NT2/D1 (cell line): ENCODE results near the gene EMC8.

Experiments used
- DNase-seq: peaks from one replicate; pipeline ENCODE4 v3.0.0-alpha.2; 2011; ENCODE audit warnings: low read depth, low spot score
- H3K27me3 ChIP-seq: 2 replicates; pipeline ENCODE4 v1.6.0; 2011; ENCODE audit warnings: mild to moderate bottlenecking; ENCODE audit not compliant: insufficient read length, insufficient read depth
- H3K36me3 ChIP-seq: 2 replicates; pipeline ENCODE4 v1.6.1; 2011; ENCODE audit warnings: mild to moderate bottlenecking, low read length, mixed read lengths; ENCODE audit not compliant: insufficient read depth, insufficient read length
- H3K4me1 ChIP-seq: 2 replicates; pipeline ENCODE4 v1.5.1; 2011; ENCODE audit not compliant: insufficient read depth, insufficient read length
- H3K4me3 ChIP-seq: 2 replicates; pipeline ENCODE4 v1.5.1; 2011; ENCODE audit warnings: low read depth; ENCODE audit not compliant: insufficient read length
- H3K9ac ChIP-seq: 2 replicates; pipeline ENCODE4 v1.6.0; 2011; ENCODE audit warnings: low read depth; ENCODE audit not compliant: insufficient read length
- H3K9me3 ChIP-seq: 2 replicates; pipeline ENCODE4 v1.5.1; 2011; ENCODE audit warnings: mild to moderate bottlenecking, low read length; ENCODE audit not compliant: insufficient read depth
- SUZ12 ChIP-seq: IDR thresholded peaks from 2 replicates; pipeline ENCODE4 v1.6.1; 2011; ENCODE audit not compliant: insufficient read length, insufficient read depth; ENCODE audit errors: extremely low read depth
- YY1 ChIP-seq: IDR thresholded peaks from 2 replicates; pipeline ENCODE4 v1.6.1; 2011; ENCODE audit not compliant: insufficient read length, insufficient read depth
- ZNF274 ChIP-seq: IDR thresholded peaks from 2 replicates; pipeline ENCODE4 v1.6.1; 2011; ENCODE audit warnings: mild to moderate bottlenecking, low read depth, low read length

Gene EMC8

GRCh38 chr16:85762970-85763369 lies 36.4 kb downstream of the EMC8 start:
- Histone ChIP-seq H3K4me1 (peaks cover 23% of the 10 kb centered on the region), H3K36me3 (no peaks in the 10 kb centered on the region), H3K4me3 (no peak overlapping the region), H3K9ac (no peak overlapping the region), H3K9me3 (no peaks in the 10 kb centered on the region), H3K27me3 (no peaks in the 10 kb centered on the region)
- TF ChIP-seq YY1: no peak
- TF ChIP-seq ZNF274: no peak
- TF ChIP-seq SUZ12: no peak
- DNase-seq: no peak

GRCh38 chr16:85761861-85762260 lies 37.5 kb downstream of the EMC8 start:
- H3K9ac ChIP-seq: no peak overlapping the region
- no peak for DNase-seq
- TF ChIP-seq YY1: no peak
- TF ChIP-seq ZNF274: no peak
- no peak for TF ChIP-seq SUZ12

DNA sequence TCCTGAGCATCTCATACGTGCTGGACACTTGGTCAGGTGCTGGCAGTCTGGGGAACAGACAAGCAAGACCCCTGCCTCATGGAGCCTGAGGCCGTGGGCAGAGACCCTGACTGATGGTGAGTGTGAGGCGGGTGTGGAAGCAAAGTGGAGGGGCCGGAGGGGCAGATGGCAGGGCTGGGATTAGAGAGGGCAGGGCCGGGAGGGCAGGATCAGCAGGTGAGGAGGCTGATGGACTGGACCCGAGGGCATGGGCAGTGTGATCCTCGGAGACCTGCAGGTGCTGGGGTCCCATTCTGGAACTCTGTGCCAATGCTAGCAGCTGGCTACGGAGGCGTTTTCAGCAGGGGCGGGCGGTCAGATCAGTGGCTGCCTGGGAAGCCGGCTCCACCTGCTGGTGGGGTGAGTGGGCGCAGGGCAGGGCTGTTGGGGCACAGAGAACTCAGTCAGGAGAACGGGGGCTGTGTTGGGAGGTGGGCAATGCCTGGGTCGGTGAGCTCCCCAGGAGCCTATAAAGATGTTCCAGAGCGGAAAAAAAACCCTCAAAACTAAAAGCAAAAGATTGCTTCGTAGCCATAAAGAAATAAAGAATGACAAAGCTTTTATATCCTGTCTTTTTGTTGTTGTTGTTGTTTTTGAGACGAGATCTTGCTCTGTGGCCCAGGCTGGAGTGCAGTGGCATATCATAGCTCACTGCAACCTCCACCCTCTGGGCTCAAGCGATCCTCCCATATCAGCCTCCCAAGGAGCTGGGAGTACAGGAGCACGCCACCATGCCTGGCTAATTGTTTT lies 39.5 kb downstream of the EMC8 start:
- no peak for TF ChIP-seq SUZ12
- no peak for TF ChIP-seq ZNF274
- TF ChIP-seq YY1: no peak
- Histone ChIP-seq H3K4me1 (peaks cover 11% of the 10 kb centered on the region), H3K9me3 (no peaks in the 10 kb centered on the region), H3K27me3 (no peaks in the 10 kb centered on the region), H3K36me3 (no peaks in the 10 kb centered on the region), H3K4me3 (no peak overlapping the region), H3K9ac (no peak overlapping the region)
- no peak for DNase-seq

More at GRCh38 chr16:85761861-85762260, 37.5 kb downstream of the EMC8 start:
- no peak overlapping the region for H3K4me3 ChIP-seq
- peaks cover 15% of the 10 kb centered on the region for H3K4me1 ChIP-seq
- H3K9me3 ChIP-seq: no peaks in the 10 kb centered on the region
- no peaks in the 10 kb centered on the region for H3K27me3 ChIP-seq
- no peaks in the 10 kb centered on the region for H3K36me3 ChIP-seq

DNA sequence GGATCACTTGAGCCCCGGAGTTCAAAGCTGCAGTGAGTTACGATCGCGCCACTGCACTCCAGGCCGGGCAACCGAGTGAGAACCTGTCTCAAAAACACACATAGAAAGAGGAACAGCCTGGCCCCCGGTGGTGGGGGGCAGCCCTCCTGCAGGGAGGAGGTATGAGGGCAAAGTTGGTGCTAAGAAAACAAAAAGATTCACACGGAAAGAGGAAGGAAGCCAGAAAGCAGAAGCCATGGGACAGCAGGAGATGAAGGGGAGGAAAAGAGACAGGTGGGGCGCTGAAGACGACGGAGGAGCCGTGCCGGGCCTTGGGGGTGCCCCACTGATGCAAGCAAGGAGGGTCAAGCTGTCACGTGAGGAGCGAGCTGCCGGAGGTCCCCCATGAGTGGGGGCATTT lies 40.2 kb downstream of the EMC8 start:
- peaks cover 11% of the 10 kb centered on the region for H3K4me1 ChIP-seq
- H3K36me3 ChIP-seq: no peaks in the 10 kb centered on the region
- no peak overlapping the region for H3K4me3 ChIP-seq
- DNase-seq: no peak
- no peaks in the 10 kb centered on the region for H3K27me3 ChIP-seq
- H3K9me3 ChIP-seq: no peaks in the 10 kb centered on the region
- no peak overlapping the region for H3K9ac ChIP-seq
- TF ChIP-seq YY1: no peak
- TF ChIP-seq SUZ12: no peak
- no peak for TF ChIP-seq ZNF274

DNA sequence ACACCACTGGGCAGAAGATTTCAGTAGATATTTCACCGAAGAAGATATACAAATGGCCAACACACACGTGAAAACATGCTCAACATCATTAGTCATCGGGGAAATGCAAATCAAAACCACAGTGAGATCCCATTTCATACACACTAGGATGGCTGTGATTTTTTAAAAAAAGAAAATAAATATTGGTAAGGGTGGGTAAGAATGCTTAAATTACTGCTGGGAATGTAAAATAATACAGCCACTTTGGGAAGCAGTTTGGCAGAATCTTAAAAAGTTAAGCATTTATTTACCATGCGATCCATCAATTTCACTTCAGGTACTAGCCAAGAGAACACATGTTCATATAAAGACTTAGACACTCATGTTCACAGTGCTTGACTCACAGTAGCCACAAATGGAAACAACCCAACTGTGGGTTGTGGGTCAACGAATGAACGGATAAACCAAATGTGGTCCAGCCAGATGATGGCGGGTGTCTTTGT lies 42.0 kb downstream of the EMC8 start:
- H3K9me3 ChIP-seq: no peaks in the 10 kb centered on the region
- no peaks in the 10 kb centered on the region for H3K36me3 ChIP-seq
- no peak overlapping the region for H3K4me3 ChIP-seq
- H3K9ac ChIP-seq: no peak overlapping the region
- H3K27me3 ChIP-seq: peaks cover 4% of the 10 kb centered on the region
- peaks cover 24% of the 10 kb centered on the region for H3K4me1 ChIP-seq
- no peak for DNase-seq
- no peak for TF ChIP-seq YY1
- no peak for TF ChIP-seq ZNF274
- no peak for TF ChIP-seq SUZ12

DNA sequence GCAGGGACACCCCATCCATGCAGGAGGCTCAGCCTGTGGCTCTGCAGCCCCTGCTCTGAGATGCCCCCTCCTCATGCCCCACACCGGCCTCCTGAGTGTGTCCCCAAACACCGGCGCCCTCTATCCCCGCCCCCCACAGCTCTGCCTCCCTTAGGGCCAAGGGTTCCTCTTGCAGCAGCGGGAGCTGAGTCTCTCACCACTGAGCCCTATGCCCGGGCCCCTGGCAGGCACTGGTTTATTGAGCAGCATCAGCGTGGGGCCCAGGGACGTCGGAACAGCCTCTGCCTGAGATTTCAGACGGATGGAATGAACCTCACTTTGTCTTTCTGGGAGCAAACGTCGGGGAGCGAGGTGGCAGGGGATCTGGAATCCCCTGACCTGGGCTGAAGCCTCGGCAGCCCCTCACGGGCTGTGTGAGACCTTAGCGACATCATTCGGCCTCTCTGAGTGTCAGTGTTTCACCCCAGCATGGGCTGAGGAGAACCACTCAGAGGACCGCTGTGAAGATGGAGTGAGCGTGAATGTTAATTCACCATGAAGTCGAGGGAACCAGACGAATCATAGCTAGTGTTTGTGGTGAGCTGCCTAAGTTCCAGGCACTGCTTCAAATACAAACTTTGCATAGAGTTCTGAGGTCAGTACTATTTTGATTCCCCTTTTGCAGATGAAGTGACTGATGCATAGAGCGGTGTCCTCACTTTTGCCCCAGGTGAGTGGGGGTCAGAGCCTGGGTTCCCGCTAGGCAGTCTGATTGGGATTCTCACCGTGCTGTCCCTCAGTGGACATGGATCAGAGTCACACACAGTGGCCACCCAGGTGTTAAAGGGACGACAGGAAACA lies 43.2 kb downstream of the EMC8 start:
- no peak overlapping the region for H3K4me3 ChIP-seq
- no peak overlapping the region for H3K9ac ChIP-seq
- no peak for TF ChIP-seq YY1
- TF ChIP-seq ZNF274: no peak
- TF ChIP-seq SUZ12: no peak
- H3K36me3 ChIP-seq: no peaks in the 10 kb centered on the region
- no peak for DNase-seq
- H3K9me3 ChIP-seq: no peaks in the 10 kb centered on the region
- H3K27me3 ChIP-seq: peaks cover 17% of the 10 kb centered on the region
- peaks cover 33% of the 10 kb centered on the region for H3K4me1 ChIP-seq

- DNase-seq: no peak
- Histone ChIP-seq H3K4me1 (peaks cover 39% of the 10 kb centered on the region), H3K9ac (peak overlapping the region; percentile 27), H3K27me3 (peaks cover 19% of the 10 kb centered on the region), H3K36me3 (no peaks in the 10 kb centered on the region), H3K4me3 (no peak overlapping the region), H3K9me3 (no peaks in the 10 kb centered on the region)
- no peak for TF ChIP-seq ZNF274
Observed at GRCh38 chr16:85754413-85754812, 44.9 kb downstream of the EMC8 start.
